ENCODE results near the gene HYAL3. TPM values are rescaled to one million over a fixed set of nuclear protein-coding genes. Genes with fewer than 3 reads are reported as not detected.
A peak's percentile ranks its signal among the peaks of the same experiment; 100 is the strongest.

Gene HYAL3
- total RNA-seq, 1 donor from 2014 or later, result 6.9 TPM

DNA sequence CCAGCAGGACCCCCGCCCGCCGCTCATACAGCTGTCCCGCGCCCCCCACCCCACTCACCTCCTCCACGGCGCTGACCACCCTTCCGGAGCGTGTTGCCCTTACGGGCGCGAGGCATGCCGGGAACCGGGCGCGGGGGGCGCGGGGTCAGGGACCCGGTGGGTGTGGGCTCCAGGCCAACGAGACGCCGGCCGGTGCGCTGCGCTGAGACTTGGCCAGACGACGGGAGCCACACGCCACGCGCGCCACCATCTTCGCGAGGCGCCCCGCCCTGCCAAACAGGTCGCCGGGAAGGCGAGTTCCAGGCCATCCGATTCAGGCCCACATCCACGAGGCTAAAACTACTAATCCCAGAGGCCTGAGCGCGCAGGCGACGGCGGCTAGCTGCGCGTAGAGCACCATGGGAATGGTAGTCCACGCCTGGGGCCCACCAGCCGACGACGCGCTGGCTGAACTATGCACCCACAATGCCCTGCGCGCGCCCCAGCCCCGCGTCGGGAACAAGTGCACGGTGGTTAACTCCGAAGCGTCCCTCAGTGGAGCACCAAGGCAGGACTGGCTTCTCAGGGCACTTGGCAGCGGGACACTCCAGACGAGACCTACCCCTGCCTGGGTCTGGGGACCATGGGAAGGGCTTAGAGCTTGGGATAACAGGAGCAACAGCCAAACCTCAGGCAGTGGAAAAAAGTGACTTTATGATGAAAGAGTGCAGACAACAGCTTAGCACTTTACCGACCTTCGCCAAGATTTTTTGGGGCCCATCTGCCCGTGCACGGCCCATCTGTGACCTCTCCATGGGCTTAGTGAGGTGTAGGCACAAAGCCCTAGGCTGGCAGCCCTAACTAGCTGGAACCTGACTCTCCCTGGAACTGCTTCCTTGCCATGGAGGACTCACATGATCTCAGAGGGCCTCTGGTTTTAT is 6.8 kb downstream of the HYAL3 start, which contains the start of gene IFRD2:
TSS of gene IFRD2 (minus strand) at position 271 of the 920 bp plus-strand sequence. CDS start at position 116, 155 bp downstream.
- Histone ChIP-seq H3K4me3 (ENCODE audit: insufficient read depth, low read depth, low read length) (peak within 1 kb of the TSS; percentile 96), H4K20me1 (ENCODE audit: insufficient read depth, low read length) (peaks cover 7% of the 10 kb centered on the region), H3K27ac (ENCODE audit: low read depth, low read length) (peak within 1 kb of the TSS; percentile 78), H3K4me2 (ENCODE audit: low read length) (peak within 1 kb of the TSS; percentile 99), H3K9me3 (ENCODE audit: insufficient read depth, low read depth, low read length) (no peaks in the 10 kb centered on the region), H3K27me3 (ENCODE audit: insufficient read depth, low read length) (no peaks in the 10 kb centered on the region), H3K4me1 (ENCODE audit: insufficient read depth, low read length) (peaks cover 14% of the 10 kb centered on the region), H3K9ac (ENCODE audit: low read length) (peak within 1 kb of the TSS; percentile 95), H3K36me3 (ENCODE audit: insufficient read depth, low read length) (peaks cover 14% of the 10 kb centered on the region), H3K79me2 (ENCODE audit: insufficient read depth, low read length) (peaks cover 35% of the 10 kb centered on the region), H2AFZ (ENCODE audit: low read depth, low read length) (peak within 1 kb of the TSS; percentile 58)
- no peaks in the 10 kb centered on the region for H3K9me3 Mint-ChIP-seq (ENCODE audit: unreplicated experiment)
- TF ChIP-seq, protein P1, sequence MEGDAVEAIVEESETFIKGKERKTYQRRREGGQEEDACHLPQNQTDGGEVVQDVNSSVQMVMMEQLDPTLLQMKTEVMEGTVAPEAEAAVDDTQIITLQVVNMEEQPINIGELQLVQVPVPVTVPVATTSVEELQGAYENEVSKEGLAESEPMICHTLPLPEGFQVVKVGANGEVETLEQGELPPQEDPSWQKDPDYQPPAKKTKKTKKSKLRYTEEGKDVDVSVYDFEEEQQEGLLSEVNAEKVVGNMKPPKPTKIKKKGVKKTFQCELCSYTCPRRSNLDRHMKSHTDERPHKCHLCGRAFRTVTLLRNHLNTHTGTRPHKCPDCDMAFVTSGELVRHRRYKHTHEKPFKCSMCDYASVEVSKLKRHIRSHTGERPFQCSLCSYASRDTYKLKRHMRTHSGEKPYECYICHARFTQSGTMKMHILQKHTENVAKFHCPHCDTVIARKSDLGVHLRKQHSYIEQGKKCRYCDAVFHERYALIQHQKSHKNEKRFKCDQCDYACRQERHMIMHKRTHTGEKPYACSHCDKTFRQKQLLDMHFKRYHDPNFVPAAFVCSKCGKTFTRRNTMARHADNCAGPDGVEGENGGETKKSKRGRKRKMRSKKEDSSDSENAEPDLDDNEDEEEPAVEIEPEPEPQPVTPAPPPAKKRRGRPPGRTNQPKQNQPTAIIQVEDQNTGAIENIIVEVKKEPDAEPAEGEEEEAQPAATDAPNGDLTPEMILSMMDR (IDR thresholded peaks at IDR 0.05; ENCODE audit: insufficient read depth, low read depth, low read length), result no peak
- TF ChIP-seq EZH2 (IDR thresholded peaks at IDR 0.05; ENCODE audit: insufficient read depth, low read length), result no peak
- peak; percentile 94 for DNase-seq (ENCODE audit: low read depth)
- peak within 1 kb of the TSS; percentile 90 for H3K27ac Mint-ChIP-seq (ENCODE audit: unreplicated experiment)
- peaks cover 7% of the 10 kb centered on the region for H3K4me1 Mint-ChIP-seq (ENCODE audit: low read depth, unreplicated experiment)
- no peaks in the 10 kb centered on the region for H3K36me3 Mint-ChIP-seq (ENCODE audit: low read depth, unreplicated experiment)
- no peaks in the 10 kb centered on the region for H3K27me3 Mint-ChIP-seq (ENCODE audit: low read depth, unreplicated experiment)
- H3K4me3 Mint-ChIP-seq (ENCODE audit: unreplicated experiment), result peak within 1 kb of the TSS; percentile 90
- peak; percentile 69 for FAIRE-seq

DNA sequence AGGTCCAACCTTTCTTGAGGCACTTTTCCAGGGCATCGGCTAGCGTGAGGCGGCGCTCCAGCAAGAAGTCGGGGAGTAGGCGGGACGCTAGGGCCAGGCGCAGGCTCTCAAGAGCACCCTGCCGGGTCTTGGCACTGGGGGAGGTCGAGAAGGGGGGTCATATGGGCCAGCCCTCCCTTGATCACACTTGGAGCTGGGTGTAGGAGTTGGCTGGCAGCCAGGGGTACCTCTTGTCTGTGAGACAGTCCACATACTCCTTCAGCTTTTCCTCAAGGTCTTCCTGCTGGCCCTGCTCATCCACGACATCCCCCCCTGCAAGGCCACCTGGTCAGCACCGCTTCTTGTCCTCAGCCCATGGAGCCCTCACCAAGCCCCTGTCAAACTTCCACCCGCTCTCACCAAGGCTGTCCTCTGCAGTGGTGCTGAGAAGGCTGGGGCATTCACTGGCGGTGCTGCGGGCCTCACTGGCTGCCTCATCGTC is 9.0 kb downstream of the HYAL3 start:
- Mint-ChIP-seq H3K4me1 (ENCODE audit: low read depth, unreplicated experiment) (peaks cover 7% of the 10 kb centered on the region), H3K27me3 (ENCODE audit: low read depth, unreplicated experiment) (no peaks in the 10 kb centered on the region), H3K9me3 (ENCODE audit: unreplicated experiment) (no peaks in the 10 kb centered on the region), H3K27ac (ENCODE audit: unreplicated experiment) (no peak overlapping the region), H3K4me3 (ENCODE audit: unreplicated experiment) (no peak overlapping the region), H3K36me3 (ENCODE audit: low read depth, unreplicated experiment) (no peaks in the 10 kb centered on the region)
- Histone ChIP-seq H3K79me2 (ENCODE audit: insufficient read depth, low read length) (peaks cover 32% of the 10 kb centered on the region), H3K9me3 (ENCODE audit: insufficient read depth, low read depth, low read length) (no peaks in the 10 kb centered on the region), H2AFZ (ENCODE audit: low read depth, low read length) (no peak overlapping the region), H3K27ac (ENCODE audit: low read depth, low read length) (no peak overlapping the region), H3K27me3 (ENCODE audit: insufficient read depth, low read length) (no peaks in the 10 kb centered on the region), H3K4me3 (ENCODE audit: insufficient read depth, low read depth, low read length) (no peak overlapping the region), H3K4me1 (ENCODE audit: insufficient read depth, low read length) (peaks cover 14% of the 10 kb centered on the region), H3K36me3 (ENCODE audit: insufficient read depth, low read length) (peaks cover 14% of the 10 kb centered on the region), H4K20me1 (ENCODE audit: insufficient read depth, low read length) (peaks cover 7% of the 10 kb centered on the region), H3K4me2 (ENCODE audit: low read length) (peak overlapping the region; percentile 11), H3K9ac (ENCODE audit: low read length) (no peak overlapping the region)
- TF ChIP-seq, protein P1 (IDR thresholded peaks at IDR 0.05; ENCODE audit: insufficient read depth, low read depth, low read length), result no peak
- no peak for TF ChIP-seq EZH2 (IDR thresholded peaks at IDR 0.05; ENCODE audit: insufficient read depth, low read length)
- FAIRE-seq (no peak), DNase-seq (ENCODE audit: low read depth) (no peak)

All from astrocyte (in vitro differentiated cells and primary cell).